NOMO-1 treated with DMSO at 0.1 percent for 48 hours (cell line): ENCODE data around the gene TMC2.
A peak's percentile ranks its signal among the peaks of the same experiment; 100 is the strongest.

ENCODE experiments used
- DNase-seq: peaks from one replicate; lab custom pipeline; 2025; ENCODE audit not compliant: unreplicated experiment; lab: John Stamatoyannopoulos, UW

Gene TMC2

GRCh38 chr20:2619961-2620595 lies 83.7 kb downstream of the TMC2 start:
- no peak for DNase-seq

GRCh38 chr20:2624190-2624589 lies 87.8 kb downstream of the TMC2 start:
- no peak for DNase-seq

- no peak for DNase-seq
These were observed 88.7 kb downstream of the TMC2 start for GRCh38 chr20:2625062-2625461.

- DNase-seq: no peak
These were observed 90.6 kb downstream of the TMC2 start for GRCh38 chr20:2626853-2627541.

- DNase-seq: no peak
These were observed 94.9 kb downstream of the TMC2 start for GRCh38 chr20:2631228-2631627.

GRCh38 chr20:2633381-2633780 lies 97.0 kb downstream of the TMC2 start:
- no peak for DNase-seq

- DNase-seq: no peak
These were observed 100.9 kb downstream of the TMC2 start for GRCh38 chr20:2637246-2637645.

GRCh38 chr20:2640260-2640659 lies 103.9 kb downstream of the TMC2 start:
- DNase-seq: no peak

- DNase-seq: no peak
These were observed 104.5 kb downstream of the TMC2 start for GRCh38 chr20:2640899-2641298.

GRCh38 chr20:2643708-2644107 lies 107.3 kb downstream of the TMC2 start:
- no peak for DNase-seq

- peak; percentile 76 for DNase-seq
These were observed 115.7 kb downstream of the TMC2 start, which contains the start of gene NOP56 for GRCh38 chr20:2651772-2652723. Gene NOP56, plus strand, starts transcription at chr20:2652632. Its CDS starts 29 bp downstream, at chr20:2652661.

GRCh38 chr20:2652724-2653555 lies 116.6 kb downstream of the TMC2 start:
- DNase-seq: no peak

- DNase-seq: no peak
These were observed 117.4 kb downstream of the TMC2 start for GRCh38 chr20:2653556-2654383.

GRCh38 chr20:2654384-2654822 lies 118.0 kb downstream of the TMC2 start:
- no peak for DNase-seq

- DNase-seq: no peak
These were observed 118.5 kb downstream of the TMC2 start for GRCh38 chr20:2654831-2655230.

GRCh38 chr20:2655331-2656116 lies 119.2 kb downstream of the TMC2 start:
- no peak for DNase-seq

- DNase-seq: no peak
These were observed 120.2 kb downstream of the TMC2 start for GRCh38 chr20:2656471-2657117.

GRCh38 chr20:2657241-2657640 lies 120.9 kb downstream of the TMC2 start:
- DNase-seq: no peak

- DNase-seq: no peak
These were observed 121.3 kb downstream of the TMC2 start for GRCh38 chr20:2657674-2658073.
